DOHH2 (cell line): ENCODE results near the gene SOX10.
"Not testable (repeated sequence)": the region's sequence is repeated elsewhere in the genome, so short reads cannot be mapped to it uniquely, and the experiment has no call there.

ENCODE experiments used
- H3F3A ChIP-seq: fragments of 200-600 bp; sonication (generic), shearing (Covaris generic); 2 replicates; pipeline ENCODE4 v1.6.0; 2016; ENCODE audit warnings: antibody characterized with exemption, mild to moderate bottlenecking; ENCODE audit not compliant: control insufficient read depth, insufficient read depth
- H3K27ac ChIP-seq: fragments of 200-600 bp; sonication (generic); 2 replicates; pipeline ENCODE4 v1.5.1; 2014; ENCODE audit warnings: low read depth, mild to moderate bottlenecking, low read length, moderate library complexity
- H3K27me3 ChIP-seq: fragments of 200-600 bp; sonication (generic); 2 replicates; pipeline ENCODE4 v1.6.1; 2014; ENCODE audit warnings: mild to moderate bottlenecking, low read length, mixed read lengths; ENCODE audit not compliant: control insufficient read depth
- H3K36me3 ChIP-seq: fragments of 200-600 bp; sonication (generic); 2 replicates; pipeline ENCODE4 v1.6.1; 2014; ENCODE audit warnings: mild to moderate bottlenecking, low read length, moderate library complexity, mixed read lengths; ENCODE audit not compliant: control insufficient read depth
- H3K4me1 ChIP-seq: fragments of 200-600 bp; sonication (generic); 2 replicates; pipeline ENCODE4 v1.6.1; 2014; ENCODE audit warnings: mild to moderate bottlenecking, low read length, mixed read lengths; ENCODE audit not compliant: control insufficient read depth
- H3K4me2 ChIP-seq: fragments of 200-600 bp; sonication (generic); 2 replicates; pipeline ENCODE4 v1.6.0; 2014; ENCODE audit warnings: mild to moderate bottlenecking, low read length, moderate library complexity
- H3K4me3 ChIP-seq: fragments of 200-600 bp; sonication (generic); 2 replicates; pipeline ENCODE4 v1.5.1; 2014; ENCODE audit warnings: mild to moderate bottlenecking, low read length, mixed read lengths
- H3K79me2 ChIP-seq: fragments of 200-600 bp; sonication (generic); 2 replicates; pipeline ENCODE4 v1.6.1; 2014; ENCODE audit warnings: mild to moderate bottlenecking, low read length, mixed read lengths; ENCODE audit not compliant: control insufficient read depth
- H3K9me2 ChIP-seq: fragments of 200-600 bp; sonication (generic); replicated peaks from 2 replicates; pipeline ENCODE4 v1.6.1; 2014; ENCODE audit warnings: mild to moderate bottlenecking, low read length, mixed read lengths; ENCODE audit not compliant: control insufficient read depth
- H3K9me3 ChIP-seq: fragments of 200-600 bp; sonication (generic); 2 replicates; pipeline ENCODE4 v1.6.1; 2014; ENCODE audit warnings: antibody characterized with exemption, low read length, mixed read lengths; ENCODE audit not compliant: control insufficient read depth, insufficient read depth
- H4K20me1 ChIP-seq: fragments of 200-600 bp; sonication (generic); 2 replicates; pipeline ENCODE4 v1.6.0; 2014; ENCODE audit warnings: low read depth, mild to moderate bottlenecking, antibody characterized with exemption, low read length, moderate library complexity; ENCODE audit not compliant: control insufficient read depth, insufficient read depth
- CTCF ChIP-seq: fragments of 200-600 bp; sonication (generic); IDR thresholded peaks from one replicate; pipeline ENCODE4 v1.5.1; 2014; ENCODE audit warnings: antibody characterized with exemption, mild to moderate bottlenecking, low read depth, low read length; ENCODE audit not compliant: poor library complexity, severe bottlenecking
- EZH2phosphoT487 ChIP-seq: fragments of 200-600 bp; sonication (generic); IDR thresholded peaks from 2 replicates; pipeline ENCODE4 v1.6.1; 2017; ENCODE audit warnings: borderline replicate concordance, mild to moderate bottlenecking, antibody characterized with exemption, low read length, moderate library complexity, mixed read lengths

SOX10 gene

GRCh38 chr22:37953437-37954179, 30.7 kb downstream of the SOX10 start, which contains the start of the genes C22orf23 and POLR2F:
TSS of gene C22orf23 (minus strand) at chr22:37953601. CDS start at chr22:37953149, 452 bp downstream.
TSS of gene POLR2F (plus strand) at chr22:37953699. CDS start at chr22:37953788, 89 bp downstream.
- no peaks in the 10 kb centered on the region for H3K9me3 ChIP-seq
- peaks cover 16% of the 10 kb centered on the region for H3K4me1 ChIP-seq
- peak within 1 kb of the TSS; percentile 82 for H3K4me3 ChIP-seq
- peaks cover 12% of the 10 kb centered on the region for H3K27me3 ChIP-seq
- peaks cover 40% of the 10 kb centered on the region for H3K79me2 ChIP-seq
- no peaks in the 10 kb centered on the region for H3K9me2 ChIP-seq
- no peaks in the 10 kb centered on the region for H3F3A ChIP-seq
- H3K27ac ChIP-seq, result no peak within 1 kb of the TSS
- H3K36me3 ChIP-seq, result peaks cover 22% of the 10 kb centered on the region
- no peaks in the 10 kb centered on the region for H4K20me1 ChIP-seq
- H3K4me2 ChIP-seq, result peak within 1 kb of the TSS; percentile 90
- TF ChIP-seq CTCF (peak; percentile 25), EZH2phosphoT487 (no peak)

- Histone ChIP-seq H3K9me3 (no peaks in the 10 kb centered on the region), H3K36me3 (peaks cover 17% of the 10 kb centered on the region), H4K20me1 (no peaks in the 10 kb centered on the region), H3K27ac (no peak overlapping the region), H3K4me1 (peaks cover 16% of the 10 kb centered on the region), H3K27me3 (peaks cover 12% of the 10 kb centered on the region), H3K4me2 (peak overlapping the region; percentile 90), H3F3A (no peaks in the 10 kb centered on the region), H3K9me2 (no peaks in the 10 kb centered on the region), H3K79me2 (peaks cover 40% of the 10 kb centered on the region), H3K4me3 (peak overlapping the region; percentile 82)
- TF ChIP-seq CTCF (no peak), EZH2phosphoT487 (0 out of 2 replicates have a peak, but pooled peaks have one; percentile 66)
Observed at GRCh38 chr22:37953062-37953436, 31.3 kb downstream of the SOX10 start.

GRCh38 chr22:37952629-37953028, 31.7 kb downstream of the SOX10 start:
- peak; percentile 30; the same call in 1 of the 2 replicates for TF ChIP-seq EZH2phosphoT487
- Histone ChIP-seq H3K36me3 (peaks cover 13% of the 10 kb centered on the region), H3K4me3 (peak overlapping the region; percentile 82), H3K27me3 (peaks cover 12% of the 10 kb centered on the region), H3K79me2 (peaks cover 37% of the 10 kb centered on the region), H3K4me1 (peaks cover 16% of the 10 kb centered on the region), H3K4me2 (peak overlapping the region; percentile 90)
- H3K9me3 ChIP-seq, H3K9me2 ChIP-seq, H4K20me1 ChIP-seq, H3K27ac ChIP-seq, H3F3A ChIP-seq: not testable (repeated sequence)

- no peaks in the 10 kb centered on the region for H3K9me3 ChIP-seq
- H3K4me2 ChIP-seq, result no peak overlapping the region
- H3K4me3 ChIP-seq, result no peak overlapping the region
- TF ChIP-seq CTCF, result no peak
- TF ChIP-seq EZH2phosphoT487, result no peak
- no peaks in the 10 kb centered on the region for H4K20me1 ChIP-seq
- no peaks in the 10 kb centered on the region for H3K36me3 ChIP-seq
- H3K27ac ChIP-seq, result no peak overlapping the region
- H3K79me2 ChIP-seq, result peaks cover 26% of the 10 kb centered on the region
- no peaks in the 10 kb centered on the region for H3F3A ChIP-seq
- peaks cover 12% of the 10 kb centered on the region for H3K27me3 ChIP-seq
- no peaks in the 10 kb centered on the region for H3K9me2 ChIP-seq
- peaks cover 16% of the 10 kb centered on the region for H3K4me1 ChIP-seq
Observed at GRCh38 chr22:37951305-37951704, 33.0 kb downstream of the SOX10 start.

GRCh38 chr22:37947142-37947795, 37.1 kb downstream of the SOX10 start:
- H3K4me3 ChIP-seq, H3K79me2 ChIP-seq, H3K27me3 ChIP-seq, H3K9me3 ChIP-seq, H4K20me1 ChIP-seq, H3K9me2 ChIP-seq, H3K4me1 ChIP-seq, H3K36me3 ChIP-seq, H3F3A ChIP-seq, H3K4me2 ChIP-seq, H3K27ac ChIP-seq: not testable (repeated sequence)
